ENCODE measurements around the gene CEP170B.
A peak's percentile ranks its signal among the peaks of the same experiment; 100 is the strongest.

Gene CEP170B

DNA sequence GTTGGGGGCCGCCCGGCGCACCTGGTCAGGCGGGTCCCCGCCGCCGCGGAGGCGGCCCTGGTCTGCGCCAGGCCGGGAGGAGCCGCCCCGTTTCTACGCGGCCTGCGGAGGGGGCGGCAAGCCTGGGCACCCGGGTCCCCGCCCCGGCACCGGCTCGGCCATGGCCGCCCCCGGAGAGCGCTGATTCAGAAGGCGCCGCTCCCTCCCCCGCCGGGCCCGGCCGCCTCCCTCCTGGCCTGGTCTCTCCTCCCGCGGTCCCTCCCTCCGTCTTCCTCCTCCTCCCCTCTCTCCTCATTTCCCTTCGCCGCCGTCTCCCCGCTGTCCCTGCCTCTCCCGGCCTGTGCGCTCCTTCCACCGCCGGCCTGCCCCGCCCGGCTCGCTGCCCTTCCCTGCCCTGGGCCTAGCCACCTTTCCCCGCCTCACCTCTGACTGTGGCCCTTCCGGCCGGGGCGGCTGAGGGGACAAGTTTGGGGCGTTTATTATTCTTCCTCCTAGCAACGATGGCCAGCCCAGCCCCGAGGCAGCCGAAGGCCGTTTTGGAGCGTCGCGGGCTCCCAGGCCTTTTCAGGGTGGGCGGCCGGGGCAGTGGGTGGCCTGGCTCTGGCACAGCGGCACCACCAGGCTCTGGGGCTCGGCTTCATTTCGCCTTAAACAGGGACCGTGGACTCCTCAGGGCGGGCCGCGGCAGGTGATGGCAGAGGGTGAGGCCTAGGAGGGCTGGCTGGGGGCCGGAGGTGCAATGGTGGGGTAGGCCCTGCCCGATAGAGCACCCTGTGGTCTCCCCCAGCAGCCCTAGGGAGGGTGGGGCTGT, 768 bp downstream of the CEP170B start:
- H3K27ac Mint-ChIP-seq = no peak overlapping the region
- peaks cover 23% of the 10 kb centered on the region for H3K27me3 Mint-ChIP-seq (ENCODE audit: low read depth, poor library complexity)
- H3K4me1 Mint-ChIP-seq = peaks cover 7% of the 10 kb centered on the region
- H3K4me3 Mint-ChIP-seq = peak overlapping the region; percentile 75
- TF ChIP-seq, protein P1, sequence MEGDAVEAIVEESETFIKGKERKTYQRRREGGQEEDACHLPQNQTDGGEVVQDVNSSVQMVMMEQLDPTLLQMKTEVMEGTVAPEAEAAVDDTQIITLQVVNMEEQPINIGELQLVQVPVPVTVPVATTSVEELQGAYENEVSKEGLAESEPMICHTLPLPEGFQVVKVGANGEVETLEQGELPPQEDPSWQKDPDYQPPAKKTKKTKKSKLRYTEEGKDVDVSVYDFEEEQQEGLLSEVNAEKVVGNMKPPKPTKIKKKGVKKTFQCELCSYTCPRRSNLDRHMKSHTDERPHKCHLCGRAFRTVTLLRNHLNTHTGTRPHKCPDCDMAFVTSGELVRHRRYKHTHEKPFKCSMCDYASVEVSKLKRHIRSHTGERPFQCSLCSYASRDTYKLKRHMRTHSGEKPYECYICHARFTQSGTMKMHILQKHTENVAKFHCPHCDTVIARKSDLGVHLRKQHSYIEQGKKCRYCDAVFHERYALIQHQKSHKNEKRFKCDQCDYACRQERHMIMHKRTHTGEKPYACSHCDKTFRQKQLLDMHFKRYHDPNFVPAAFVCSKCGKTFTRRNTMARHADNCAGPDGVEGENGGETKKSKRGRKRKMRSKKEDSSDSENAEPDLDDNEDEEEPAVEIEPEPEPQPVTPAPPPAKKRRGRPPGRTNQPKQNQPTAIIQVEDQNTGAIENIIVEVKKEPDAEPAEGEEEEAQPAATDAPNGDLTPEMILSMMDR (IDR thresholded peaks at IDR 0.05) = no peak
- no peaks in the 10 kb centered on the region for H3K36me3 Mint-ChIP-seq (ENCODE audit: low read depth)
- H3K9me3 Mint-ChIP-seq = peaks cover 4% of the 10 kb centered on the region
- peak; percentile 70 for DNase-seq

DNA sequence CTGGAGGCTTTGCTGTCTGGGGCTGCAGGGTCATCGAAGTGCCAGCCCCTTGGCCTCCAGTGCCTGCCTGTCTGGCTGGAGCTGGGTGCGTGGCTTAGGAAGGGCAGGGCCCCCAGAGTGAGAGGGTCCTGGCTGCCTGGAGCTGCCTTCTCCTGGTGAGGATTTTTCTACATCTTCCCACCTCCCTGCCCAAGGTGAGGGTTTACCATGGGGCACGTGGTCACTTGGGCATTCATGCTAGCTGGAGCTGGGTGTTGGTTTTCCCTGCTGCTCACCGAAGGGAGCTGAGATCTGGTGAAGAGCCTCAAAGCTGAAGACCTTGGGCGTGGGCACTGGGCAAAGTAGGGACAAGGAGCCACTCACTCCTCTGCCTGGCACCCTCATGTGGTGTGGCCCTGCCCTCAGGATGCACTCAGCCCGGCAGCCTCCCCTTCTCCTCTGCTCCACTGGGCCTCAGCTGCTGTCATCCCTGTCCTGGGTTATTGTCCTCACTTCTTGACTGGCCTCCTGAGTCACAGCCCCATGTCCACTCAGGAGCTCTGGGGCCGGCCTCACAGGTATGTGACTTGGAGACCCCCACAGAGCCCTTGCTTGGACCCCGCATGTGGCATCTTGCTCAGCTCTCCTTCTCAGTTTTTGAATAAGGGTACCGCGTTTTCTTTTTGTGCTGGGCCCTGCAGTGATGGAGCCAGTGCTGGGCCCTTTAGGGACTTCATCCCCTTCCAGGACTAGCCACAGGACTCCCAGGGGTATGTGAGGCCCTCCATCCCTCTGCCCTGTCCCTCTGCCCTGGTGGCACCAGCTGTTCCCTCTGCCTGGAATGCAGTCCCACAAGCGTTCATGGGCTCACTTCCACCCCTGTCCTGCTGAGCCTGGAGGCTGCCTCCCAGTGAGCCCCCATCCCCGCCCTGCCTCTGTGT, 1.6 kb downstream of the CEP170B start:
- H3K4me3 Mint-ChIP-seq = peak overlapping the region; percentile 66
- DNase-seq = no peak
- TF ChIP-seq, protein P1 (IDR thresholded peaks at IDR 0.05) = no peak
- H3K27me3 Mint-ChIP-seq (ENCODE audit: low read depth, poor library complexity) = peaks cover 23% of the 10 kb centered on the region
- peaks cover 7% of the 10 kb centered on the region for H3K4me1 Mint-ChIP-seq
- H3K36me3 Mint-ChIP-seq (ENCODE audit: low read depth) = no peaks in the 10 kb centered on the region
- peaks cover 4% of the 10 kb centered on the region for H3K9me3 Mint-ChIP-seq
- no peak overlapping the region for H3K27ac Mint-ChIP-seq

DNA sequence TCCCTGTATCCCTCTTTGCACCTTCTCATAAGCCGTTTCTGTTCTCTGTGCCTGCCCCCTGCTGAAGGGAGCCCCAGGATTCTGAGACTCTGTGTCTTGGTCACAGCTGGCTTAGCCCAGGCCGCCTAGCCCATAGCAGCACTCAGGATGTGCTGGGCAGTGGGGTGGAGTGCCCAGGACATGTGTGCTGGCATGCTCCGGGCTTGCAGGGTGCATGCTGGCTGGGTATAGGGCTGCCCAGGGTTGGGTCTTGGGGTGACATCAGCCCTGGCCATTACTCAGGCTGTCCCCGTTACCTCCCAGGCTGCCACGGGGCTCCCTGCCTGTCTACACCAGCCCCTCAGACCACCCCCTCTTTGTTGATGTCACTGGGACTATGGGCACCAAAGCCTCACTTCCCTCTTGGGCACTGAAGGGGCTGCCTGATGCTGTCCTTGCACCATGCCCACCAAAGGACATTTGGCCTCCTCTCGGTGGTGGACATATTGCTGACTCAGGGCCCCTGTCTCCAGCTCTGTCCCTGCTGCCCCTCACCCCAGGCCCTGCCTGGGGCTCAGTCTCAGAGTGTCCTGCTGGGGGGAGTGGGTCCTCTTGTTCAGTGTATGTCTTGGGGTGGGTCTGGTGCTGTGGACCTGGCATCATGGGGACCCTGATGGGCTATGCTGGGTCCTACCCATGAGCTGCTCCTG, 2.4 kb downstream of the CEP170B start:
- Mint-ChIP-seq H3K36me3 (ENCODE audit: low read depth) (no peaks in the 10 kb centered on the region), H3K27me3 (ENCODE audit: low read depth, poor library complexity) (peaks cover 31% of the 10 kb centered on the region), H3K4me1 (peaks cover 14% of the 10 kb centered on the region), H3K4me3 (peak overlapping the region; percentile 56), H3K27ac (no peak overlapping the region), H3K9me3 (peaks cover 4% of the 10 kb centered on the region)
- no peak for DNase-seq
- TF ChIP-seq, protein P1 (IDR thresholded peaks at IDR 0.05) = no peak

DNA sequence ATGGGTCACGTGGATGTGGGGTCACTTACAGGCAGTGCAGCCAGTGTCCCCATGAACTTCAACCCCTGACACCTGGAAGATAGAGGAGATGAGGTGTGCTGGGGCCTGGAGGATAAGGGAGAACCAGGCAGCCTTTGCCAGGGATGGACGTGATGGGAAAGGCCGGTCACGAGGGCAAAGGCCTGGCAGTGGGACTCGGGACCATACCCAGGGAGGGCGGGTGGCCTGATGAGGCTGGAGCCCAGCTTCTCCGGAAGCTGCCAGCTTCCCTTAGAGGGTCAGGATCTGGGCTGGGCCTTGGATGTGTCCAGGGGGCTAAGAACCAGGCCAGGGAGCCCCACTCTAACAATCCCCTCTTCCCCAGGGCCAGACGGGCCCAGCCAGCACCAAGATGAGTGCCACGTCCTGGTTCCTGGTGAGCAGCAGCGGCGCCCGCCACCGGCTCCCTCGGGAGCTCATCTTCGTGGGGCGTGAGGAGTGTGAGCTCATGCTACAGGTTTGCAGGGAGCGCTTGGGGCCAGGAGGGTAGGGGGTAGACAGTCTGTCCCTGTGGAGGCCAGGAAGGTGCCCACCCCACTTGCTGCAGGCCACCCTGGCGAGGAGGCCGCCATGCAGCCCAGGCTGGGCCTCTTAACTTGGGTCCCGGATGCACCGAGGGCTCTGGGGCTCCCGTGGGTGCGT, 3.1 kb downstream of the CEP170B start:
- H3K27me3 Mint-ChIP-seq (ENCODE audit: low read depth, poor library complexity) = peaks cover 32% of the 10 kb centered on the region
- H3K36me3 Mint-ChIP-seq (ENCODE audit: low read depth) = no peaks in the 10 kb centered on the region
- TF ChIP-seq, protein P1 (IDR thresholded peaks at IDR 0.05) = no peak
- H3K27ac Mint-ChIP-seq = no peak overlapping the region
- peaks cover 2% of the 10 kb centered on the region for H3K9me3 Mint-ChIP-seq
- no peak overlapping the region for H3K4me3 Mint-ChIP-seq
- peaks cover 20% of the 10 kb centered on the region for H3K4me1 Mint-ChIP-seq
- no peak for DNase-seq

DNA sequence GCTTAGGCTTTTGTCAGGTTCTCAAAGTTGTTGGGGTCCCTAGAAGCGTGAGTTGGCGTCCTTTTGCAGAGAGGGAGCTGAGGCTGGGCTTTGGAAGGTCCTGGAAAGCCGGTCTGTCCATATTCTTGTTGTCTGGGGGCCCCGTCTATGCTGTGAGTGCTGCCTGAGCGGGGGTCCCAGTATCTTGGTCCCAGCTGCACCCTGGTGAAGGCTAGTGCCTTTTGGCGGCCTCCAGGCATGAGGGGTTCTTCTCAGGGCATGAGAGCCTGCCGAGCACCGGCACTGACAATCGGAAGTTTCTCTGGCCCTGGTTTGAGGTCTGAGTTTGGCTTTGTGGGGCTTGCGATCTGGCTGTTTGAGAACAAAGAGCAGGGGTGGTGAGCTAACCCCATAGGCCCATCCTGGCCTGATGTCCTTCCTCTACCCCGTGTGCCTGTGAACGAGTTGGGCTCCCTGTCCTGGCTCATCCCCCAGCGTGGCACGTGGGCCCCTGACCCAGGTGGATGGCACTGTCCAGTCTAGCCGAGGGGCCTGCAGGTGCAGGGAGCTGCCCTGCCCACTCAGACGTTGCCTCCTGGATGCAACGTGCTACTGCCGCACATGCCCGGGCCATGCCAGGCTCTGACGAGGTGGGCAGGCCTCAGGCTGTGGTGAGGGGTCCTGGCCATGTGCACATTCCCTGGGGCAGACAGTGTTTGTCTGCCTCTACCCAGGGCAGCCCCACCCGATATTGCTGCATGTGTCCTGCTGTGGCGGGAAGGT, 3.9 kb downstream of the CEP170B start:
- Mint-ChIP-seq H3K36me3 (ENCODE audit: low read depth) (no peaks in the 10 kb centered on the region), H3K27ac (no peak overlapping the region)
- TF ChIP-seq, protein P1 (IDR thresholded peaks at IDR 0.05) = no peak

More for the DNA sequence above, 3.9 kb downstream of the CEP170B start:
- no peak for DNase-seq
- Mint-ChIP-seq H3K4me3 (no peak overlapping the region), H3K4me1 (peaks cover 23% of the 10 kb centered on the region), H3K9me3 (no peaks in the 10 kb centered on the region), H3K27me3 (ENCODE audit: low read depth, poor library complexity) (peaks cover 32% of the 10 kb centered on the region)

Data from nephron progenitor cell (in vitro differentiated cells).